ENCODE data around the gene UAP1L1. TPM values are rescaled to one million over a fixed set of nuclear protein-coding genes. Genes with fewer than 3 reads are reported as not detected.
A peak's percentile ranks its signal among the peaks of the same experiment; 100 is the strongest.

Gene UAP1L1
- total RNA-seq, 1 donor from 2014 or later, result 34.2 TPM

- no peak overlapping the region for H3K27ac Mint-ChIP-seq (ENCODE audit: unreplicated experiment)
- no peak overlapping the region for H3K4me3 Mint-ChIP-seq (ENCODE audit: unreplicated experiment)
- no peaks in the 10 kb centered on the region for H3K27me3 Mint-ChIP-seq (ENCODE audit: unreplicated experiment)
- H3K9me3 Mint-ChIP-seq (ENCODE audit: unreplicated experiment), result no peaks in the 10 kb centered on the region
- peak; percentile 86 for TF ChIP-seq CTCF (IDR thresholded peaks at IDR 0.05)
- H3K36me3 Mint-ChIP-seq (ENCODE audit: unreplicated experiment), result peaks cover 3% of the 10 kb centered on the region
- H3K4me1 Mint-ChIP-seq (ENCODE audit: unreplicated experiment), result no peaks in the 10 kb centered on the region
- peak; percentile 91 for DNase-seq (ENCODE audit: extremely low spot score, unreplicated experiment)
These were observed 42.4 kb upstream of the UAP1L1 start for GRCh38 chr9:137034709-137035506.

GRCh38 chr9:137035507-137035834, 41.8 kb upstream of the UAP1L1 start:
- peaks cover 3% of the 10 kb centered on the region for H3K36me3 Mint-ChIP-seq (ENCODE audit: unreplicated experiment)

GRCh38 chr9:137035937-137036336, 41.4 kb upstream of the UAP1L1 start:
- H3K27me3 Mint-ChIP-seq (ENCODE audit: unreplicated experiment), result no peaks in the 10 kb centered on the region
- no peak overlapping the region for H3K27ac Mint-ChIP-seq (ENCODE audit: unreplicated experiment)
- H3K9me3 Mint-ChIP-seq (ENCODE audit: unreplicated experiment), result no peaks in the 10 kb centered on the region
- H3K4me3 Mint-ChIP-seq (ENCODE audit: unreplicated experiment), result no peak overlapping the region
- no peak for TF ChIP-seq CTCF (IDR thresholded peaks at IDR 0.05)
- H3K4me1 Mint-ChIP-seq (ENCODE audit: unreplicated experiment), result no peaks in the 10 kb centered on the region
- DNase-seq (ENCODE audit: extremely low spot score, unreplicated experiment), result no peak
- H3K36me3 Mint-ChIP-seq (ENCODE audit: unreplicated experiment), result peaks cover 3% of the 10 kb centered on the region

More at GRCh38 chr9:137035507-137035834, 41.8 kb upstream of the UAP1L1 start:
- DNase-seq (ENCODE audit: extremely low spot score, unreplicated experiment), result no peak
- Mint-ChIP-seq H3K4me1 (ENCODE audit: unreplicated experiment) (no peaks in the 10 kb centered on the region), H3K27ac (ENCODE audit: unreplicated experiment) (no peak overlapping the region), H3K9me3 (ENCODE audit: unreplicated experiment) (no peaks in the 10 kb centered on the region), H3K27me3 (ENCODE audit: unreplicated experiment) (no peaks in the 10 kb centered on the region), H3K4me3 (ENCODE audit: unreplicated experiment) (no peak overlapping the region)
- TF ChIP-seq CTCF (IDR thresholded peaks at IDR 0.05), result peak; percentile 28

GRCh38 chr9:137037035-137037434, 40.3 kb upstream of the UAP1L1 start:
- no peak for DNase-seq (ENCODE audit: extremely low spot score, unreplicated experiment)
- no peak for TF ChIP-seq CTCF (IDR thresholded peaks at IDR 0.05)
- Mint-ChIP-seq H3K27me3 (ENCODE audit: unreplicated experiment) (no peaks in the 10 kb centered on the region), H3K9me3 (ENCODE audit: unreplicated experiment) (no peaks in the 10 kb centered on the region), H3K4me3 (ENCODE audit: unreplicated experiment) (no peak overlapping the region), H3K27ac (ENCODE audit: unreplicated experiment) (no peak overlapping the region), H3K4me1 (ENCODE audit: unreplicated experiment) (no peaks in the 10 kb centered on the region), H3K36me3 (ENCODE audit: unreplicated experiment) (peaks cover 3% of the 10 kb centered on the region)

GRCh38 chr9:137037483-137037882, 39.8 kb upstream of the UAP1L1 start:
- H3K27ac Mint-ChIP-seq (ENCODE audit: unreplicated experiment), result no peak overlapping the region
- H3K27me3 Mint-ChIP-seq (ENCODE audit: unreplicated experiment), result no peaks in the 10 kb centered on the region
- peaks cover 3% of the 10 kb centered on the region for H3K36me3 Mint-ChIP-seq (ENCODE audit: unreplicated experiment)
- no peak for DNase-seq (ENCODE audit: extremely low spot score, unreplicated experiment)
- TF ChIP-seq CTCF (IDR thresholded peaks at IDR 0.05), result no peak
- H3K9me3 Mint-ChIP-seq (ENCODE audit: unreplicated experiment), result no peaks in the 10 kb centered on the region
- no peaks in the 10 kb centered on the region for H3K4me1 Mint-ChIP-seq (ENCODE audit: unreplicated experiment)
- no peak overlapping the region for H3K4me3 Mint-ChIP-seq (ENCODE audit: unreplicated experiment)
